ENCODE data around the gene GSG1.

DNA sequence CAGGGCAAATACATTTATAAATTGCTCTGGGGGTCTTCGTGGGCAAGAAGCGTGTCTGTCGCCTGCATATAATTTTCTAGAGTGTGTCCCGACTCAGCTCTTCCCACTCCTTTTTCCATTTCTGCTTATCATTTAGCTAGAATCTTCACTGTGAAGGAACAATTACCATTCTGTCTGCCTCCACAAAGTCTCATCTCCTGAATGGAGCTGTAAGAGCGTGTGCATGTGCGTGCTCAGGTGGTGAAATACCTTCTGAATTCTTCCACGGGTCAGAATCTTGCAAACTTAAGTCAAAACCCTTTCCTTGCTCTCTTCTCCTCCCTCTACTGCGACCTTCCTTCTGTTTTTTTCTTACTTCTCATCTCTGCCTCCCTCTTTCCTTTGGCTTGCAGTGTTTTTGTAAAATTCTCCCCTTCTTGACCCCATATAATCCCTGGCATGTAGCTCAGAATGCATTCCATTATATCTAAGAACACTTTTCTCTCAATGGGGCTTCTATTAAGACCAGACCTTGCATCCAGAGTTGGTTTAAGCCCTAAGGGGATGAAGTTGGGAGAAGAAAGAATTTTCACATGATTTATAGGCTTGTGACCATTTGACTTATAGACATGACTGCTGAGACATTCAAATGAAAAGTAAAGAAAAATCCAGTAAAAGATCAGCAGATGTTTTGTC, 25.0 kb upstream of the GSG1 start:
- no peak for TF ChIP-seq POLR2A (IDR thresholded peaks at IDR 0.05)
- TF ChIP-seq, protein P1, sequence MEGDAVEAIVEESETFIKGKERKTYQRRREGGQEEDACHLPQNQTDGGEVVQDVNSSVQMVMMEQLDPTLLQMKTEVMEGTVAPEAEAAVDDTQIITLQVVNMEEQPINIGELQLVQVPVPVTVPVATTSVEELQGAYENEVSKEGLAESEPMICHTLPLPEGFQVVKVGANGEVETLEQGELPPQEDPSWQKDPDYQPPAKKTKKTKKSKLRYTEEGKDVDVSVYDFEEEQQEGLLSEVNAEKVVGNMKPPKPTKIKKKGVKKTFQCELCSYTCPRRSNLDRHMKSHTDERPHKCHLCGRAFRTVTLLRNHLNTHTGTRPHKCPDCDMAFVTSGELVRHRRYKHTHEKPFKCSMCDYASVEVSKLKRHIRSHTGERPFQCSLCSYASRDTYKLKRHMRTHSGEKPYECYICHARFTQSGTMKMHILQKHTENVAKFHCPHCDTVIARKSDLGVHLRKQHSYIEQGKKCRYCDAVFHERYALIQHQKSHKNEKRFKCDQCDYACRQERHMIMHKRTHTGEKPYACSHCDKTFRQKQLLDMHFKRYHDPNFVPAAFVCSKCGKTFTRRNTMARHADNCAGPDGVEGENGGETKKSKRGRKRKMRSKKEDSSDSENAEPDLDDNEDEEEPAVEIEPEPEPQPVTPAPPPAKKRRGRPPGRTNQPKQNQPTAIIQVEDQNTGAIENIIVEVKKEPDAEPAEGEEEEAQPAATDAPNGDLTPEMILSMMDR (IDR thresholded peaks at IDR 0.05), result no peak

Data from lower leg skin (tissue), 3 donors.